AG04450 (cell line): Measurements from ENCODE around the gene PTH1R. TPM values are rescaled to one million over a fixed set of nuclear protein-coding genes. Genes with fewer than 3 reads are reported as not detected.

ENCODE experiments used
- CTCF ChIA-PET: fragments of 300-600, 350-600 bp; formaldehyde crosslinking; extraction: SDS; loops from one replicate; lab custom pipeline; 2022; ENCODE audit warnings: antibody characterized with exemption, inconsistent platforms; lab: Charles Lee
- POLR2A ChIA-PET: fragments of 350-600 bp; formaldehyde crosslinking; extraction: SDS; loops from one replicate; lab custom pipeline; 2021; ENCODE audit warnings: antibody characterized with exemption, inconsistent platforms; lab: Yijun Ruan, JAX
- DNase-seq: peaks from one replicate; pipeline ENCODE4 v3.0.0-alpha.2; 2011; ENCODE audit warnings: low read depth, low spot score
- H3K27ac ChIP-seq: one replicate; pipeline ENCODE4 v1.5.1; 2012; ENCODE audit warnings: low read depth, low read length, control low read depth
- H3K27me3 ChIP-seq: one replicate; pipeline ENCODE4 v1.6.0; 2012; ENCODE audit warnings: low read length; ENCODE audit not compliant: control insufficient read depth, insufficient read depth
- H3K4me3 ChIP-seq: 2 replicates; pipeline ENCODE4 v1.5.1; 2011; ENCODE audit warnings: mild to moderate bottlenecking, low read depth, low read length, control low read depth
- H3K9me3 ChIP-seq: 2 replicates; pipeline ENCODE4 v1.5.1; 2012; ENCODE audit warnings: low read length; ENCODE audit not compliant: control insufficient read depth, insufficient read depth
- CTCF ChIP-seq: IDR thresholded peaks from 2 replicates; pipeline ENCODE4 v1.5.1; 2011; ENCODE audit warnings: low read depth, low read length, control low read depth, inconsistent platforms
- polyA plus RNA-seq: library from polyadenylated mRNA; depleted of rRNA; stranded (reverse); fragments of >200 nt; gene quantifications from 2 replicates; pipeline ENCODE4 v1.2.3, GENCODE V29; 2011

Gene PTH1R
- polyA plus RNA-seq, 1 experiment: 0.05 TPM

- TF ChIP-seq CTCF: no peak
- no peak overlapping the region for H3K4me3 ChIP-seq
- H3K9me3 ChIP-seq: peaks cover 11% of the 10 kb centered on the region; the same call in 1 of the 2 replicates
- ChIA-PET POLR2A (no interaction called here), CTCF (interaction anchor here (1.4 to 2.5 kb wide), 4 partner anchors 8 to 409 kb away, joined by 3 to 13 read pairs (median 8); no protein-coding TSS in a partner anchor)
- no peak overlapping the region for H3K27ac ChIP-seq
- no peaks in the 10 kb centered on the region for H3K27me3 ChIP-seq
- DNase-seq: no peak
Observed at GRCh38 chr3:46914849-46915248, 37.3 kb downstream of the PTH1R start.

- ChIA-PET POLR2A (no interaction called here), CTCF (interaction anchor here (1.4 kb wide), 1 partner anchor 8 kb away, joined by 6 read pairs; no protein-coding TSS in a partner anchor)
- Histone ChIP-seq H3K27me3 (no peaks in the 10 kb centered on the region), H3K4me3 (no peak overlapping the region), H3K9me3 (peaks cover 11% of the 10 kb centered on the region; the same call in 1 of the 2 replicates), H3K27ac (no peak overlapping the region)
- no peak for DNase-seq
- no peak for TF ChIP-seq CTCF
Observed at GRCh38 chr3:46915297-46915822, 37.8 kb downstream of the PTH1R start.

GRCh38 chr3:46916278-46916677 is 38.8 kb downstream of the PTH1R start:
- no peak overlapping the region for H3K27ac ChIP-seq
- ChIA-PET POLR2A (no interaction called here), CTCF (interaction anchor here (1.4 kb wide), 1 partner anchor 7 kb away, joined by 6 read pairs; no protein-coding TSS in a partner anchor)
- H3K27me3 ChIP-seq: no peaks in the 10 kb centered on the region
- no peak overlapping the region for H3K4me3 ChIP-seq
- no peak for TF ChIP-seq CTCF
- DNase-seq: no peak
- H3K9me3 ChIP-seq: peaks cover 11% of the 10 kb centered on the region; the same call in 1 of the 2 replicates

- Histone ChIP-seq H3K9me3 (peaks cover 11% of the 10 kb centered on the region; the same call in 1 of the 2 replicates), H3K4me3 (no peak overlapping the region), H3K27me3 (no peaks in the 10 kb centered on the region), H3K27ac (no peak overlapping the region)
- ChIA-PET POLR2A (no interaction called here), CTCF (interaction anchor here (1.0 kb wide), 1 partner anchor 19 kb away, joined by 3 read pairs; no protein-coding TSS in a partner anchor)
- DNase-seq: no peak
- TF ChIP-seq CTCF: no peak
Observed at GRCh38 chr3:46916799-46917198, 39.3 kb downstream of the PTH1R start.

GRCh38 chr3:46917257-46917656 is 39.7 kb downstream of the PTH1R start:
- peaks cover 11% of the 10 kb centered on the region; the same call in 1 of the 2 replicates for H3K9me3 ChIP-seq
- POLR2A ChIA-PET: no interaction called here
- no peak overlapping the region for H3K27ac ChIP-seq
- no peak for DNase-seq
- H3K4me3 ChIP-seq: no peak overlapping the region
- CTCF ChIA-PET: interaction anchor here (0.6 to 1.0 kb wide), 2 partner anchors 18 to 27 kb away, joined by 3 to 8 read pairs; no protein-coding TSS in a partner anchor
- TF ChIP-seq CTCF: no peak
- H3K27me3 ChIP-seq: no peaks in the 10 kb centered on the region
